ENCODE results near the gene MIX23. TPM values are rescaled to one million over a fixed set of nuclear protein-coding genes. Genes with fewer than 3 reads are reported as not detected.

The MIX23 gene
- total and polyA plus RNA-seq, 10 donors, result 18.4 to 32.9 (median 22.2) TPM

DNA sequence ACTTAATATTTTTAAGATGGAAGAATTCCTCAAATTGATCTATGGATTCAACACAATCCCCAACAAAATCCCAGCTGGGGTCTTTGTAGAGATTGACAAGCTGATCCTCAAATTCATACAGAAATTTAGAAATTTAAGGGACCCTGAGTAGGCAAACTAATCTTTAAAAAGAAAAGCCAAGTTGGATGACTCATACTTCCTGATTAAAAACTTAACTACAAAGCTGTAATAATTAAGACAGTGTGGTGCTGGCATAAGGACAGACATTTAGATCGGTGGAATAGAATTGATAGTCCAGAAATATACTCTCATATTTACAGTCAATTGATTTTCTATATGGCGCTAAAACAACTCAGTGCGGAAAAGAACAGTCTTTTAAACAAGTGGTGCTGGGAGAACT, 12.6 kb upstream of the MIX23 start:
- Histone ChIP-seq H3K27ac (no peak overlapping the region), H3K36me3 (peaks cover 0 to 9% (median 0%) of the 10 kb centered on the region in 6 donors), H3K9me3 (no peaks in the 10 kb centered on the region), H3K4me3 (no peak overlapping the region), H3K27me3 (replicated peaks in 1 of 7) (no peaks in the 10 kb centered on the region), H3K4me1 (peaks cover 0 to 9% (median 0%) of the 10 kb centered on the region in 6 donors)
- WGBS, 5 donors, result 63 to 66% (median 64%) methylated on average over 3 of the region's 3 CpGs
- intact Hi-C loops (cut with DNase I; ENCODE audit: low total_unique reads), result no loop called here
- no peak for DNase-seq
- TF ChIP-seq, protein P1, sequence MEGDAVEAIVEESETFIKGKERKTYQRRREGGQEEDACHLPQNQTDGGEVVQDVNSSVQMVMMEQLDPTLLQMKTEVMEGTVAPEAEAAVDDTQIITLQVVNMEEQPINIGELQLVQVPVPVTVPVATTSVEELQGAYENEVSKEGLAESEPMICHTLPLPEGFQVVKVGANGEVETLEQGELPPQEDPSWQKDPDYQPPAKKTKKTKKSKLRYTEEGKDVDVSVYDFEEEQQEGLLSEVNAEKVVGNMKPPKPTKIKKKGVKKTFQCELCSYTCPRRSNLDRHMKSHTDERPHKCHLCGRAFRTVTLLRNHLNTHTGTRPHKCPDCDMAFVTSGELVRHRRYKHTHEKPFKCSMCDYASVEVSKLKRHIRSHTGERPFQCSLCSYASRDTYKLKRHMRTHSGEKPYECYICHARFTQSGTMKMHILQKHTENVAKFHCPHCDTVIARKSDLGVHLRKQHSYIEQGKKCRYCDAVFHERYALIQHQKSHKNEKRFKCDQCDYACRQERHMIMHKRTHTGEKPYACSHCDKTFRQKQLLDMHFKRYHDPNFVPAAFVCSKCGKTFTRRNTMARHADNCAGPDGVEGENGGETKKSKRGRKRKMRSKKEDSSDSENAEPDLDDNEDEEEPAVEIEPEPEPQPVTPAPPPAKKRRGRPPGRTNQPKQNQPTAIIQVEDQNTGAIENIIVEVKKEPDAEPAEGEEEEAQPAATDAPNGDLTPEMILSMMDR (IDR thresholded peaks at IDR 0.05 in 8 of 11, conservative IDR thresholded peaks at IDR 0.05 in 3 of 11), result no peak
- TF ChIP-seq POLR2A (IDR thresholded peaks at IDR 0.05) (no peak), POLR2AphosphoS5 (IDR thresholded peaks at IDR 0.05) (no peak)

DNA sequence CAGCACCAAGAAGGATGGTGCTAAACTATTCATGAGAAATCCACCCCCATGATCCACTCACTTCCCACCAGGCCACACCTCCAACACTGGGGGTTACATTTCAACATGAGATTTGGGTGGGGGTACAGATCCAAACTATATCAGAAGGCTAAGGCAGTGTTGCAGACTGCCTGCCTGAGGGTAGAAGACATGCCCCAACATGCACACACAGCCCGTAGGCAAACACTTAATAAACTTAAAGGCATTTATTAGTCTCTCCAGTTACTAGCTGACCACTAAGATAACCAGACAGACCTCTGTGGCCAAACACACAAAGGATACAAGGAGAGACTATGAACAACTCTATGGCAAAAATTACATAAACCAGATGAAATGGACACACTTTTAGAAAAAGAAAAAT, 11.1 kb upstream of the MIX23 start:
- intact Hi-C loops (cut with DNase I; ENCODE audit: low total_unique reads), result no loop called here
- H3K4me3 ChIP-seq, result no peak overlapping the region
- H3K9me3 ChIP-seq, result no peaks in the 10 kb centered on the region
- no peak for DNase-seq
- peaks cover 0 to 9% (median 0%) of the 10 kb centered on the region in 6 donors for H3K4me1 ChIP-seq
- WGBS, 5 donors, result 81 to 95% (median 86%) methylated on average over 1 of the region's 1 CpG
- no peaks in the 10 kb centered on the region for H3K27me3 ChIP-seq (replicated peaks in 1 of 7)
- no peak for TF ChIP-seq POLR2A (IDR thresholded peaks at IDR 0.05)
- TF ChIP-seq, protein P1 (IDR thresholded peaks at IDR 0.05 in 8 of 11, conservative IDR thresholded peaks at IDR 0.05 in 3 of 11), result no peak
- TF ChIP-seq POLR2AphosphoS5 (IDR thresholded peaks at IDR 0.05), result no peak
- H3K36me3 ChIP-seq, result peaks cover 0 to 9% (median 0%) of the 10 kb centered on the region in 6 donors
- H3K27ac ChIP-seq, result no peak overlapping the region

DNA sequence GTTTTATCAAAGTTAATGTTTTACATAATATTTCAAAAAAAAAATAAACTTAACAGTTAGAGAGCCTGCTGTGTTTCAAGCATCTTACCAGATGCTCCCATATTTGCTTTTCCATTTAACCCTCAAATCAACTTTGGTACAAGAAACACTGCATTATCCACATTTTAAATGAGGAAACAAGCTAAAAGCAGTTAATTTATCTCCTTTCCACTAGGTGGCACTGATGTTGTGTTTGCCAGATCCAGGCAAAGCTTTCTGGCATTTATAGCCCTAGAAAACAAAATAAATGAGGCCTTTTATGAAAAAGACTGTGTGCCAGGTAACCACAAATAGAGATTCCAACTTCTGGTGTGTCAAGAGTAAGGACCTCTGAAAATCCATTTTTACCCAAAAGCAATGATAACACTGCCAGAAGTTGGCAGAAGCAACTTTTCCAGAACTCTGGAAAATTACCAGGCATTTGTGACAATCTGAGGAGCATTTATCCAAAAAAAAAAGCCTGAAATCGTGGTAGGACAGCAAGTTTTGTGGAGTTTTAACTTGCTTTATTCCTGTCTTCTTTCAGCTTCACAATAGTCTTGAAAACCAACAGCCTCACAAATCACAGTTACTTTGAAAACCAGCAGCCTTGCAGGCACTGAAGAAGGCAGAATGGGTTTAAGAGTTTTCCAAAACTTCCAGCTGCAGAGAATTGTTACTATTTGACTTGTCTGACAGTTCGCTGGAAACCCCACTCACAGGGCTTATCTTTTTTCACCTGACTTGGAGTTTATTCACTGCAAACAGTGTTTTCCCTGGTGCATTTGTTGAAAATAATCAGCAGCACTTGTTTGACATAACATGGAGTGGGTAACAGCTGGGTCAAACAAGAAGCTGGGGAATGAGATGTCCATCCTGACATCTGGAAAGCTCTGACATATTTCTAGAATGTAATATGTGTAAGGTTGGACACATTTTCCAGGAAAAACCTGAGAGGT, 10.1 kb upstream of the MIX23 start:
- H3K36me3 ChIP-seq, result peaks cover 0 to 9% (median 0%) of the 10 kb centered on the region in 6 donors
- TF ChIP-seq POLR2A (IDR thresholded peaks at IDR 0.05) (no peak), POLR2AphosphoS5 (IDR thresholded peaks at IDR 0.05) (no peak)
- TF ChIP-seq, protein P1 (IDR thresholded peaks at IDR 0.05 in 8 of 11, conservative IDR thresholded peaks at IDR 0.05 in 3 of 11), result peak; percentile 34 to 74 (median 65)
- DNase-seq, result no peak
- H3K4me1 ChIP-seq, result peaks cover 0 to 13% (median 0%) of the 10 kb centered on the region in 6 donors
- H3K27ac ChIP-seq, result no peak overlapping the region
- intact Hi-C loops (cut with DNase I; ENCODE audit: low total_unique reads), result no loop called here
- H3K27me3 ChIP-seq (replicated peaks in 1 of 7), result no peaks in the 10 kb centered on the region
- H3K9me3 ChIP-seq, result no peaks in the 10 kb centered on the region
- 49 to 66% (median 56%) methylated on average over 2 of the region's 2 CpGs for WGBS, 5 donors
- H3K4me3 ChIP-seq, result no peak overlapping the region

Measured in spleen (tissue), 11 donors.